Measurements from ENCODE around the gene KLHL26. TPM values are rescaled to one million over a fixed set of nuclear protein-coding genes. Genes with fewer than 3 reads are reported as not detected.
A peak's percentile ranks its signal among the peaks of the same experiment; 100 is the strongest.

The KLHL26 gene
- total and polyA plus RNA-seq, 2 of the 4 experiments (the other 2 are of a cell fraction) = 2.2 to 4.7 TPM

DNA sequence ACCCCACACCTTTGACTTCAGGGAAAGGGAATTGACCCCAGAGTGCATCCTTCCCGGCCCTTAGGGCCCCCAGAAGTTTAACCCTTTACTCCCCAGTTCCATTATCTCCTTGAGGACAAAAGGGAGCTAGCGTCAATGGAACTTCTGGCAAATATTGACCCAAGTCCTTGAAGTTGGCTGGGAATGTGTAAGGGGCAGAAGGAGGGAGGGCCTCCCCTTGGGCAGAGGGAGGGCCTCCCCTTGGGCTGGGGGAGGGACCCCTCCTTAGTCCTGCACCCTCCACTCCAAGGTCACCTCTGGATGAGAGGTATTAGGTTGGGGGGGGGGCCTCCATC lies 27.1 kb upstream of the KLHL26 start (continued):
- TF ChIP-seq MXI1 (IDR thresholded peaks at IDR 0.05; ENCODE audit: borderline replicate concordance, low read depth, low read length) (no peak), SMC3 (IDR thresholded peaks at IDR 0.05; ENCODE audit: low read depth, low read length) (no peak)

- H3K36me3 ChIP-seq (ENCODE audit: control insufficient read depth, insufficient read depth, low read length) = no peaks in the 10 kb centered on the region
- no peak overlapping the region; the same call in 1 of the 2 replicates for H2AK5ac ChIP-seq (ENCODE audit: low read depth, low read length)
- no peak overlapping the region for H3K23ac ChIP-seq (ENCODE audit: low read depth, low read length)
- H4K8ac ChIP-seq (ENCODE audit: low read depth in 2 of 2, low read length in 2 of 2) = no peak overlapping the region
- H4K20me1 ChIP-seq (ENCODE audit: insufficient read depth, low read length) = peaks cover 4% of the 10 kb centered on the region; the same call in 1 of the 2 replicates
- DNase-seq (no peak), ATAC-seq (ENCODE audit: low read depth) (no peak)
- peak overlapping the region; percentile 81 for H2AK9ac ChIP-seq (replicated peaks; ENCODE audit: low read depth, low read length, poor library complexity)
- no peak overlapping the region for H3K4me3 ChIP-seq (ENCODE audit: insufficient read depth, low read depth, low read length)
- in situ Hi-C loops (cut with MboI; ENCODE audit: low sequenced_read_pairs) = no loop called here
- no peak overlapping the region for H2BK5ac ChIP-seq (ENCODE audit: low read depth, low read length, poor library complexity, severe bottlenecking)
- ChIA-PET POLR2A (ENCODE audit: unreplicated experiment) (no interaction called here), CTCF (no interaction called here)
- no peak overlapping the region for H3K56ac ChIP-seq (ENCODE audit: extremely low read depth, insufficient read depth, low read length)
- H3K18ac ChIP-seq (ENCODE audit: low read depth, low read length) = no peak overlapping the region
- dilution Hi-C loops (cut with HindIII; ENCODE audit: low sequenced_read_pairs, unreplicated experiment) = no loop called here
- no peak overlapping the region for H3K4me2 ChIP-seq (ENCODE audit: low read depth, low read length)
- H3K9ac ChIP-seq (ENCODE audit: low read depth, low read length) = no peak overlapping the region
- H2BK20ac ChIP-seq (ENCODE audit: low read depth, low read length) = no peak overlapping the region
- no peak overlapping the region for H3K14ac ChIP-seq (replicated peaks; ENCODE audit: low read depth, low read length)
- H3K4me1 ChIP-seq (ENCODE audit: control insufficient read depth, insufficient read depth, low read length) = peaks cover 11% of the 10 kb centered on the region; the same call in 1 of the 2 replicates
- H2AFZ ChIP-seq (replicated peaks; ENCODE audit: low read length, poor library complexity) = no peak overlapping the region
- H3K79me1 ChIP-seq (ENCODE audit: low read depth in 1 of 2, low read length in 2 of 2) = no peaks in the 10 kb centered on the region
- H3K27me3 ChIP-seq (ENCODE audit: control insufficient read depth, insufficient read depth, low read length) = peaks cover 79% of the 10 kb centered on the region
- intact Hi-C loops (cut with micrococcal nuclease) = no loop called here
- no peak overlapping the region for H2BK120ac ChIP-seq (ENCODE audit: low read depth, low read length)
- no peak overlapping the region for H4K5ac ChIP-seq (ENCODE audit: low read depth, low read length)
- 67% methylated on average over 1 of the region's 3 CpGs; no CpG with 5 or more reads in 1 of the 2 experiments for WGBS, 2 experiments (ENCODE audit: extremely low coverage in 2 of 2, insufficient read length in 1 of 2)
- no peaks in the 10 kb centered on the region for H3K9me3 ChIP-seq (ENCODE audit: control insufficient read depth, insufficient read depth, low read length)
- TF ChIP-seq RAD21 (IDR thresholded peaks at IDR 0.05; ENCODE audit: low read length) (no peak), CEBPB (IDR thresholded peaks at IDR 0.05; ENCODE audit: low read depth, low read length) (no peak), MAZ (IDR thresholded peaks at IDR 0.05; ENCODE audit: borderline replicate concordance, low read depth, low read length) (no peak), POLR2A (IDR thresholded peaks at IDR 0.05; ENCODE audit: low read depth, low read length) (no peak), MAFK (IDR thresholded peaks at IDR 0.05; ENCODE audit: low read depth, low read length) (no peak), BHLHE40 (IDR thresholded peaks at IDR 0.05; ENCODE audit: low read depth, low read length) (no peak), NFE2L2 (IDR thresholded peaks at IDR 0.05; ENCODE audit: low read depth, low read length) (no peak), CTCF (conservative IDR thresholded peaks at IDR 0.05; ENCODE audit: low read depth, low read length) (no peak), SMC3 (IDR thresholded peaks at IDR 0.05; ENCODE audit: low read depth, low read length) (no peak), CHD1 (IDR thresholded peaks at IDR 0.05; ENCODE audit: low read depth, low read length) (no peak)
- TF ChIP-seq, protein P1, sequence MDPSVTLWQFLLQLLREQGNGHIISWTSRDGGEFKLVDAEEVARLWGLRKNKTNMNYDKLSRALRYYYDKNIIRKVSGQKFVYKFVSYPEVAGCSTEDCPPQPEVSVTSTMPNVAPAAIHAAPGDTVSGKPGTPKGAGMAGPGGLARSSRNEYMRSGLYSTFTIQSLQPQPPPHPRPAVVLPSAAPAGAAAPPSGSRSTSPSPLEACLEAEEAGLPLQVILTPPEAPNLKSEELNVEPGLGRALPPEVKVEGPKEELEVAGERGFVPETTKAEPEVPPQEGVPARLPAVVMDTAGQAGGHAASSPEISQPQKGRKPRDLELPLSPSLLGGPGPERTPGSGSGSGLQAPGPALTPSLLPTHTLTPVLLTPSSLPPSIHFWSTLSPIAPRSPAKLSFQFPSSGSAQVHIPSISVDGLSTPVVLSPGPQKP (IDR thresholded peaks at IDR 0.05; ENCODE audit: borderline replicate concordance, low read depth, low read length) = no peak
- H3K27ac ChIP-seq (ENCODE audit: insufficient read depth, low read length) = no peak overlapping the region
- H2BK15ac ChIP-seq (ENCODE audit: low read depth, low read length) = no peak overlapping the region
- no TSS peak for BruUV-seq (replicated peaks)
- H3K4ac ChIP-seq (ENCODE audit: low read depth, low read length) = no peak overlapping the region
- H3K9me1 ChIP-seq (ENCODE audit: insufficient read depth, low read length) = no peaks in the 10 kb centered on the region
- H4K91ac ChIP-seq (ENCODE audit: insufficient read depth, low read depth, low read length) = no peak overlapping the region
Measured at GRCh38 chr19:18610245-18610555, 26.6 kb upstream of the KLHL26 start.

All from IMR-90 (cell line).